Measurements from ENCODE around the gene AQP12A.

AQP12A gene

DNA sequence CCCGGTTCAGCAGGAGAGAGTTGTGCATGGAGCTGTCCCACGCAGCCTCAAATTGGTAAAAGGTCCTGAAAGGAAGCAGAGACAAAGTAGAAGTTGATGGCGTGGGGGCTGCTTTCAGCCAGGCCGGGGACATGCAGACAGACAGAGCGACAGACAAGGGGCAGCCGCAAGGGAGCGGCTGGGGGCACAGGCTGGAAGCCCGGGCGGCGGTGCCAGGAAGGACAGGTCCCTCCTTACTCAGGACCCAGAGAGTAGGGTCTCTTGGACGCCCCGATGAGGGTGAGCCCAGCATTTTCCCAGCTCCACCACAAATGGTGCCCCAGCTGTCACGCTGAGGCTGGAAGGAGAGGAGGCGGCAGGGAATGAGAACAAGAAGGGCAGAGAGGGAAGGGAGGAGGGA, 35.2 kb downstream of the AQP12A start:
- no peak for DNase-seq

DNA sequence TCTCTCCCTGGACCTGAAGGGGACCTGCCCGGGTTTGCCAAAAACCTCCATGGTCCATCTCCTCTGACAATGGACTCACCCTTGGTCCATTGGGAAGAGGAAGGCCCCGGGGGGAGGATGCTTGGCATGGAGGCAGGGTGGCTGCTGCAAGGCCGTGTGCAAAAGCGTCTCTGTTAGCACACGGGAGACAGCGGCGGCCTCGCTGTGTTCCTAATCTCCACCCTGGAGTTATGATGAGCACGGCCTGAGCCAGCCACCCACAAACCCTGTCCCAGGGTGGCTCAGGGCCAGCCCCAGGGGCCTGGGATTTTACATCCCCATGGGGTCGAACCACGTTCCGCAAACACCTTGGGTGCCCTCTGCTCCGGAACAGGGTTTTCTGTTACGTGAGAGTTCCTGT, 35.8 kb downstream of the AQP12A start:
- peak; percentile 15 for DNase-seq

GRCh38 chr2:240727913-240728312, 36.2 kb downstream of the AQP12A start:
- DNase-seq = no peak

DNA sequence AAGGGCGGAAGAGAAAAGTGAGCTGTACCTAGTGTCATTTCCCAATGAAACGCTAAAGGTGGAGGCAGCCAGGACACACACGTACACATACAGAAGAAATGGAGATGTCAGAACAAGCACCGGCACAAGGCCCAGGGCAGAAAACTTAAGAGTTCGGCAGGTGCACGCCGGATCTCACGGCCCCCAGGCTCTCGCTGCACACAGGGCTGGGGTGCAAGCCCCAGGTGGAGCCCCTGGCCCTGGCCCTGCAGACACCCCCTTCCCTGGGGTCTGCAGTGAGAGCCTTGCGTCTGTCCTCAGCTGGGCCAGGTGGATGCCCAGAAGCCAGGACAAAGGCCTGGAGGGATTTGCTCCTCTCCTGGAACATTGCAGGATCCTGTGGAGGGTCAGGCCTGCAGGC, 36.7 kb downstream of the AQP12A start:
- no peak for DNase-seq

GRCh38 chr2:240728827-240729226, 37.2 kb downstream of the AQP12A start:
- no peak for DNase-seq

DNA sequence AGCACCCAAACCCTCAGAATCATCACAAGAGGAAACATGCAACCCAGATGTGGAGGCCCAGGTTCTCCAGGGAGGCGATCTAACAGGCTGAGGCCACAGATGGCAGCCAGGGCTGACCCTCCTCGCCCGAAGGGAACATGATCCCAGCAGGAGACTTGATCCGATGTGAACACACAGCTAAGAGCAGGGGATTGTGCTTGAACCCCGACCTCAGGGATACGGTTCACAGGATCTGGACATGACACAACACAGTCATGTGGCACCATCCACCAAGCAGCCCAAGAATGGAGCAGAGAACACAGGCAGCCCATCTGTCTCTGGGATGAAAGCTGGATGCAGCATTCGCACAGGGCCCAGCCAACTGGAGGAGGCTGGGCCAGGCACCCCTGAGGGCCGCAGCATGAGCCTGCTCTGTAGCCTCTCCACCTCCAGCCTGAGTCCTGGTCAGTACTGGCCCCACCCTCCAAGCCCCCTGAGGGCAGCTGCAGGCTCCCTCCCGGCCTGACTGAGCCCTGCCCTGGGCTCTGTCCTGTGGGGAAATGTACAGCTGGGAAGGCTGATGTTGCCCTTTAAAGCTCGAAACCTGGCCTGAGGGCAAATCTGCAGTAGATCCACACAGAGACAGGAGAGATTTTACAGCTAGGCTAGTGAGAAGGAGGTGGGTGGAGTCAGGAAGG, 39.0 kb downstream of the AQP12A start:
- no peak for DNase-seq

- DNase-seq = no peak
Measured at GRCh38 chr2:240731178-240731545, 39.5 kb downstream of the AQP12A start.

GRCh38 chr2:240732184-240732583, 40.5 kb downstream of the AQP12A start:
- DNase-seq = no peak

GRCh38 chr2:240732911-240733622, 41.4 kb downstream of the AQP12A start:
- no peak for DNase-seq

DNA sequence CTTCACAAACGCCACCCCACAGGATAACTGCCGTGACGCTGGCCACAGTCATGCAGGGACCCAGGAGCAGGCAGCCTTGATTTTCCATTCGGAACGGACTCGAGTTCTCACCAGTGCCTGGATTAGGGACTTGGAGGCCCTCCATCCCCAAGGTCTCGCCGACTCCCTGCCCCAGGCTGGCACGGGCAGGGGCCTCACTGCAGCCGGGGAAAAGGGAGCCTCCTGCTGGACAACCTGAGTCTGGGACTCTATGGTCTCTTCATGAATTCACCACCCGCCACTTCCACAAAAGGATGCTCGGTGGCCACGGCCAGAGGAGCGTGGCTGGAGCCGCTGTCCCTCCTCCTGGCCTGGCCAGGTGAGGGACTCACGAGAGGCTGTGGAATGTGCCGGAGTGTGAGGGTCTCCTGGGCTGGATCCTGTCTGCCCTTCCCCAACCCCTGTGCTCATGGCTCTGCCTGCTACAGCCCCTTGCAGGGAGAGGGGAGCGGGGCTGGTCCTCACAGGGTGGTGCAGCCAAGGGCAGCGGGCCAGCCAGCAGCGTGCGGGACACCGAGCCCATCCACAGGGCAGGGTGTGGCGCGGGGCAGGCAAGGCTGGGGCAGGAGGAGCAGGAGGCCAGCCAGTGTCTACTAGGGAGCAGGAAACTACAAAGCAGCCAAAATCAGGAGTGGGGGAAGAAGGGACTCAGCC, 42.3 kb downstream of the AQP12A start:
- DNase-seq = no peak

DNA sequence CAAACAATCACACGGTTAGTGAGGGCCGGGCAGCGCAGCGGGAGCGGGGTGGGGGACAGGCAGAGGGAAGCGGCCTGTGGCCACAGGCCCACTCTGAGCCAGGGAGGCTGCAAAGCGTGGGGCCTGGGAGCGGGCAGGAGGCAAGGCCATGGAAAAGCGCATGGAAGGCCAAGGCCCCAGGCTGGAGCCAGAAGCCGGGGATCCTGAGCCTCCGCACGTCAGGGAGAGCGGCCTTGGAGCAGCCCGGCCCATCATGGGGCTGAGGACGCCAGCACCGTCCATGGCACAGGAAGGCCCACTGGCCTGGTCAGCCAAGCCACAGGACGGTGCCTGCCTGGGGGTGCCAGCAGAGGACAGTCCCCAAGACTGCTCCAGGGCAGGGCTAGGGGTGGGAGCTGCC, 43.1 kb downstream of the AQP12A start:
- no peak for DNase-seq

DNA sequence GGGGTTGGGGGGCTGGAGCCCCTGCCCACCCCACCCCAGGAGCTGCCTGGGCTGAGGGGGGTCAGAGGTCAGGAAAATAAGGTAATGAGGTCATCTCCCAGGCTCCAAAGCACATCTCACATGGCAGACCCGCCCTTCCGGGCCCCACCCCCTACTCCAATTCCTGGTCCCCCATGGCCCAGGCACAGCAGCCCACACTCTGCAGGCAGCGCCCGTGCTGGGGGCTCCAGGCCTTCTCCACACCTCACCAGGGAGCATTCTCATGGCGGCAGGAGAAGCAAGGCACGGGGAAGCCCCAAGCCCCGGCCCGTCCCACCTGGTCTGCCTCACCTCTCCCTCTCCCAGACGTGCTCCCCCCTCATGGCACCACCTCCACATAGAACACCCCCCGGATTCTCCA, 43.8 kb downstream of the AQP12A start:
- no peak for DNase-seq

DNA sequence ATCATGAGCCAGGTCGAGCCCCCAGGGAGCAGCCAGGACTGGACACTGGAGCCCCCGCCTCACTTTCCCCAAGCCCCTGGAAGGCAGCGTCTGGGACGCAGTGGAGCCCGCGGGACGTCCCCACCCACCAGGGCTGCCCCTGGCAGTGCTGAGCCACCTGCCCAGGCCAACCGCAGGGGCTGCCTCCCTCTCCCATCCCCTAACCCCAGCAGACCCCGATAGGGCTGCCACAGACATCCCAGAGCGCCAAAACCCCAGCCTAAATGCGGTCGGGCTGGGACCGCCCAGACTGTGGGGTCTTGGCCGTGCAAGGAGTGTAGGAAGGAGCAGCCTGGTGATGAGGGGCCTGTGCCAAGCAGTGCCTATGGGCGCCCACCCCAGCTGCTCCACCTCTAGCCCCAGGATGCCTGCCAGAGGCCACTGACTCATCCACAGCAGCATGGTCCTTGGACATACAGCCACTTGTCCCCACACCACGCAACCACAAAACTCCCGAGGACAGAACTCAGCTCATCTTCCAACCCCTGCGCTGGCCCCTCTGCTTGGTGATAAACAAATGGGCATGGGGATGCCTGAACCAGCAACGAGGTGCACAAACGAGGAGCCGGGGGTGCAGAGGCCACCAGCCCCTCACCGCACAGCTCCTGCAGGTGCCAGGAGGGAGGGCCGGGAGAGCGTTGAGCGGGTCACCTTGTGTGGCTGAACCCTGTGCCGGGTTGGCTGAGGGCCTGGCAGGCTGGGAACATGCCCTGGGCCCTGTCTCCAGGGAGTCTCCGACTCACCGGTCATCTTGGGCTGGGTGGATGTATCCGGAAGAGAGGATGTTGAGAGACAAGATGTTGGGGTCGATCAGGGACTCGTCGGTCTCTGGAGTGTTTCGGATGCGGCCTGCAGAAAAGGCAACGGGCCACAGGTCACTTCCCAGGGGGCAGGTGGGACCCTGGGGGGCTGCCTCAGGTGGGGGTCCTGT, 44.9 kb downstream of the AQP12A start:
- no peak for DNase-seq

- no peak for DNase-seq
Measured at GRCh38 chr2:240737512-240737911, 45.8 kb downstream of the AQP12A start.

GRCh38 chr2:240737958-240738357, 46.3 kb downstream of the AQP12A start:
- no peak for DNase-seq

DNA sequence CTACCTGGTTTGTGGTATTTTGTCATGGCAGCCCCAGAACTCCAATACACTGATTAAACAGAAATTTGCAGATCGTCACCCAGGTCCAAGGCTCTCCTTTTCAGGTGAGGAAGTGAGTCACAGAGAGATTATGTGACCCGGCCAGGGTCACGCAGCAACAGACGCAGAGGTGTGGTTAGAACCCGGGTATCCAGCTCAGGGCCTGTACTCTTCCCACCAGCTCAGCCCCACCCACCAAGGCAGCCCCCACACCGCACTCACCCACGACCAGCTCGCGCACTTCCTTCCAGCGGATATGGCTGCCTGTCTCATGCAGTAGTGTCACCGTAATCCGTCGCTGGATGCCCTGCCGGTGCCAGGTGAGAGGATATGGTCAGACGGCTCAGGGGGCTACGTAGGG, 48.1 kb downstream of the AQP12A start:
- no peak for DNase-seq

DNA sequence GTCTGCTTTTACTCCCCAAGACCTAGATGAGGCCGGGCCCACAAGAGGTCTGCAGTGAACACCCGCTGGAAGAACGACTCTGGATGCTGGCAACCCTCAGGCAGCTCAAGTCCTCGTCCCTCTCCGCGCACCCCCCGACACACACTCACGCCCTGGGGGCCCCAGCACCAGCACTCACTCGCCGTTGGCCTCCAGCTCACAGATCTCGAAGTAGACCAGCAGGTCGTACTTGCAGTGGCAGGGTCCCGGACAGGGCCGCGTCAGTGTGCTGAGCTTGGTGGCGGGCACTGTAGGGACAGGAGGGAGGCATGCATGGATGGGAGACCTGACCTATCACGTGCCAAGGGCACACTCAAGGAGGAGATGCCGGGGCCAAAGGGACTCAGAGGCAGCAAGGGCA, 49.4 kb downstream of the AQP12A start:
- no peak for DNase-seq

- DNase-seq = no peak
Measured at GRCh38 chr2:240742602-240743095, 51.0 kb downstream of the AQP12A start.

- DNase-seq = no peak
Measured at GRCh38 chr2:240745456-240745855, 53.8 kb downstream of the AQP12A start.

- no peak for DNase-seq
Measured at GRCh38 chr2:240745962-240746361, 54.3 kb downstream of the AQP12A start.

GRCh38 chr2:240746671-240747070, 55.0 kb downstream of the AQP12A start:
- DNase-seq = no peak

GRCh38 chr2:240747256-240747655, 55.6 kb downstream of the AQP12A start:
- no peak for DNase-seq

Measured in MV-4-11 (cell line).